PC-9 (cell line): ENCODE results near the gene VIPR1. TPM values are rescaled to one million over a fixed set of nuclear protein-coding genes. Genes with fewer than 3 reads are reported as not detected.
A peak's percentile ranks its signal among the peaks of the same experiment; 100 is the strongest.

ENCODE experiments used
- BruUV-seq: library from RNA; stranded (reverse); fragments of 400-500 nt; replicated peaks from 2 replicates; lab custom pipeline; 2021; lab: Mats Ljungman, UMichigan
- CTCF ChIA-PET: fragments of 300-600 bp; sonication (Branson Sonifier 250); formaldehyde crosslinking; loops from one replicate; lab custom pipeline; 2022; ENCODE audit warnings: antibody characterized with exemption; lab: Charles Lee
- POLR2A ChIA-PET: fragments of 300-600 bp; sonication (Branson Sonifier 250); formaldehyde crosslinking; loops from one replicate; lab custom pipeline; 2022; ENCODE audit warnings: antibody characterized with exemption; ENCODE audit not compliant: unreplicated experiment; lab: Charles Lee
- DNase-seq, 2 experiments: peaks; one replicate each; pipeline versions ENCODE4 v3.0.0 to v3.0.0-alpha.2; 2015 to 2022; ENCODE audit warnings: mixed read lengths in 1 of 2
- H2AFZ ChIP-seq: fragments of 200-600 bp; sonication (generic); 2 replicates; pipeline ENCODE4 v1.8.1; 2017; ENCODE audit warnings: antibody characterized with exemption
- H3F3A ChIP-seq: fragments of 200-600 bp; sonication (generic); 2 replicates; pipeline ENCODE4 v1.8.1; 2017; ENCODE audit warnings: antibody characterized with exemption, mild to moderate bottlenecking, low read depth; ENCODE audit not compliant: insufficient read depth
- H3K27ac ChIP-seq: fragments of 200-600 bp; sonication (generic); 2 replicates; pipeline ENCODE4 v1.6.1; 2016; ENCODE audit warnings: mixed run types
- H3K27me3 ChIP-seq: fragments of 200-600 bp; sonication (generic); 2 replicates; pipeline ENCODE4 v1.6.1; 2016; ENCODE audit warnings: low read depth, mixed run types; ENCODE audit not compliant: insufficient read depth
- H3K36me3 ChIP-seq: fragments of 200-600 bp; sonication (generic); 2 replicates; pipeline ENCODE4 v1.6.1; 2016; ENCODE audit warnings: low read depth, mixed run types
- H3K4me1 ChIP-seq: fragments of 200-600 bp; sonication (generic); replicated peaks from 2 replicates; pipeline ENCODE4 v1.6.1; 2016; ENCODE audit warnings: mixed run types; ENCODE audit not compliant: insufficient read depth
- H3K4me2 ChIP-seq: fragments of 200-600 bp; sonication (generic); 2 replicates; pipeline ENCODE4 v1.6.1; 2017; ENCODE audit warnings: mixed run types
- H3K4me3 ChIP-seq: fragments of 200-600 bp; sonication (generic); 2 replicates; pipeline ENCODE4 v1.6.1; 2016; ENCODE audit warnings: mixed run types
- H3K79me2 ChIP-seq: fragments of 200-600 bp; sonication (generic); 2 replicates; pipeline ENCODE4 v1.6.1; 2017; ENCODE audit warnings: low read depth, mixed run types
- H3K9me2 ChIP-seq: fragments of 200-600 bp; sonication (generic); 2 replicates; pipeline ENCODE4 v1.8.1; 2017; ENCODE audit warnings: mild to moderate bottlenecking; ENCODE audit not compliant: insufficient read depth
- H3K9me3 ChIP-seq: fragments of 200-600 bp; sonication (generic); 2 replicates; pipeline ENCODE4 v1.8.1; 2016; ENCODE audit warnings: low read depth; ENCODE audit not compliant: insufficient read depth
- H4K20me1 ChIP-seq: fragments of 200-600 bp; sonication (generic); 2 replicates; pipeline ENCODE4 v1.8.1; 2017; ENCODE audit not compliant: insufficient read depth
- CTCF ChIP-seq: fragments of 200-600 bp; sonication (generic); conservative IDR thresholded peaks from 2 replicates; pipeline ENCODE4 v1.6.1; 2017; ENCODE audit warnings: mixed run types, antibody characterized with exemption, mild to moderate bottlenecking, moderate library complexity
- EZH2 ChIP-seq: fragments of 200-600 bp; sonication (generic); IDR thresholded peaks from 2 replicates; pipeline ENCODE4 v1.8.0; 2017; ENCODE audit warnings: antibody characterized with exemption, low read depth
- intact Hi-C: fragments of 100-400 bp; cut with micrococcal nuclease; formaldehyde crosslinking; loops from one replicate; pipeline ENCODE4 v1.10.0; 2022; ENCODE audit not compliant: unreplicated experiment
- total RNA-seq: library from RNA; stranded (reverse); gene quantifications from 2 replicates; pipeline ENCODE4 v1.2.3, GENCODE V29; 2021

Gene VIPR1
- total RNA-seq, 1 experiment from 2014 or later, result 23.9 TPM

DNA sequence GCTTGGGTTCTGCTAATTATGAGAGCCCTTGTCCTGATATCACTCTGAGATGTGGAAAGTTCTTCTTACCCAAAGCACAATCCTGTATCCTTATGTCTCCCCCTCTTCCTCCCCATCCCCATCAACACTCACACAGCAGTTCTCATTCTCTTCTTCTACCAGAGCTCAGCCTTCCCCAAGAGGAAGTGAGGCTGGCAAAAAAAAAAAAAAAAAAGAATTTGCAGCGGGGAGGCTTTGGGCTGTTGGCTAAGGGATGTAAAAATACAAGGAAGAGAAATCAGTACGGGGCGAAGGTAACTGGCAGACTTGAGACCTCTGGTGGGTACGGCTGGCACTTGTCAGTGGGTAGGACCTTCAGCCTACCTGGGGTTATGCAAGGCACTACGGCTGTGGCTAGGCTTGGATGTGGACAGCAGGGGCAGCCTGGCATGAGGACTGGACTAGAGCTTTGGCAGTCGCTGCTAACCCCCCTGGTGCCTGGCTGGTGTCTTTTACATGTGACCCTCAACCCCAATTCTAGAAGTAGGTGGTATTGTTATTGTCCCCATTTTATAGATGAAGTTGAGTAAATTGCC, 5.4 kb downstream of the VIPR1 start:
- DNase-seq, result peak; percentile 5 to 50
- Histone ChIP-seq H4K20me1 (no peaks in the 10 kb centered on the region), H3K4me3 (peak overlapping the region; percentile 37; the same call in 1 of the 2 replicates), H3F3A (peaks cover 15% of the 10 kb centered on the region), H3K4me2 (peak overlapping the region; percentile 65), H3K9me2 (no peaks in the 10 kb centered on the region), H3K9me3 (no peaks in the 10 kb centered on the region), H3K4me1 (peaks cover 35% of the 10 kb centered on the region), H3K27me3 (no peaks in the 10 kb centered on the region), H3K79me2 (peaks cover 13% of the 10 kb centered on the region), H2AFZ (no peak overlapping the region), H3K36me3 (no peaks in the 10 kb centered on the region), H3K27ac (peak overlapping the region; percentile 56)
- CTCF ChIA-PET, result interaction anchor here (0.5 to 0.7 kb wide), 4 partner anchors 18 to 41 kb away, joined by 4 to 7 read pairs (median 6); no protein-coding TSS in a partner anchor
- TF ChIP-seq CTCF, result no peak; the same call in 1 of the 2 replicates
- no peak for TF ChIP-seq EZH2
- POLR2A ChIA-PET, result interaction anchor here (0.6 to 0.7 kb wide), 2 partner anchors 13 to 42 kb away, joined by 5 to 13 read pairs; no protein-coding TSS in a partner anchor
- intact Hi-C loops, result loop anchor here (1.0 to 2.0 kb wide), 3 partner anchors 18 to 63 kb away; no protein-coding TSS in a partner anchor
- no TSS peak for BruUV-seq

- Histone ChIP-seq H3K27me3 (no peaks in the 10 kb centered on the region), H3K79me2 (peaks cover 8% of the 10 kb centered on the region), H3K9me2 (no peaks in the 10 kb centered on the region), H3K4me3 (no peak overlapping the region), H4K20me1 (no peaks in the 10 kb centered on the region), H3K36me3 (no peaks in the 10 kb centered on the region), H3K4me2 (no peak overlapping the region), H3K27ac (no peak overlapping the region), H3K4me1 (peaks cover 32% of the 10 kb centered on the region), H2AFZ (no peak overlapping the region), H3K9me3 (no peaks in the 10 kb centered on the region), H3F3A (peaks cover 15% of the 10 kb centered on the region)
- DNase-seq, result no peak
- intact Hi-C loops, result no loop called here
- no TSS peak for BruUV-seq
- ChIA-PET CTCF (no interaction called here), POLR2A (no interaction called here)
- TF ChIP-seq CTCF, result no peak
Observed at GRCh38 chr3:42508562-42508961, 6.1 kb downstream of the VIPR1 start.

DNA sequence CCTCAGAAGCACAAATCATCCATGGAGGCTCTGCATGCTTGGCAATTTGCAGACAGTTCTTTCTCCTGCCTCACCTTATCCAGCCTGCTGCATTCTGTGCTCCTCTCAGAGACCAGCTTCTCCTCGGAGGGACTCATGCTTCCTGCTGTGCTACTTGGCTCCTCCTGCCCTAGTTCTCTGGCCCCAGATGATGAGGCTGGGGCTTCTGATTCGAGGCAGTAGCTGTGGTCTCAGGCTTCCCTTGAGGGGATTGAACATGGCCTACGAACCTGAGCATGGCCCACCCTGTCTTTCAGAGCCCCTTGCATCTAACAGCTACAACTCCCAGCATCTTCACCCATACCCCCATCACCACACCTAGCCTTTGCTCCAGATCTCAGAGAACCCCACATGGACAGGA, 6.7 kb downstream of the VIPR1 start:
- Histone ChIP-seq H3K27me3 (no peaks in the 10 kb centered on the region), H4K20me1 (no peaks in the 10 kb centered on the region), H2AFZ (no peak overlapping the region), H3K27ac (no peak overlapping the region), H3K9me3 (no peaks in the 10 kb centered on the region), H3K4me3 (no peak overlapping the region), H3K79me2 (peaks cover 2% of the 10 kb centered on the region; the same call in 1 of the 2 replicates), H3K4me1 (peaks cover 29% of the 10 kb centered on the region), H3F3A (peaks cover 15% of the 10 kb centered on the region), H3K36me3 (no peaks in the 10 kb centered on the region), H3K4me2 (no peak overlapping the region), H3K9me2 (no peaks in the 10 kb centered on the region)
- POLR2A ChIA-PET, result no interaction called here
- CTCF ChIA-PET, result no interaction called here
- intact Hi-C loops, result no loop called here
- no peak for DNase-seq
- BruUV-seq, result no TSS peak
- TF ChIP-seq CTCF, result no peak
- no peak for TF ChIP-seq EZH2
